Epithelial cell of proximal tubule (primary cell): ENCODE data around the gene ALOX15B. TPM values are rescaled to one million over a fixed set of nuclear protein-coding genes. Genes with fewer than 3 reads are reported as not detected.
"Not testable (repeated sequence)": the region's sequence is repeated elsewhere in the genome, so short reads cannot be mapped to it uniquely, and the experiment has no call there.

ENCODE experiments used
- DNase-seq: peaks from one replicate; pipeline ENCODE4 v3.0.0-alpha.2; 2011; ENCODE audit warnings: low read depth
- H3K4me3 ChIP-seq: 2 replicates; pipeline ENCODE4 v1.5.1; 2011; ENCODE audit warnings: low read depth, mild to moderate bottlenecking, low read length
- total RNA-seq: library from RNA; depleted of rRNA; stranded (reverse); fragments of >200 nt; gene quantifications from 2 replicates; pipeline ENCODE4 v1.2.3, GENCODE V29; 2015
- TF ChIP-seq, protein P1 (sequence below): conservative IDR thresholded peaks from 2 replicates; pipeline ENCODE4 v1.5.1; 2012; ENCODE audit warnings: low read depth, mild to moderate bottlenecking, low read length

ALOX15B gene
- total RNA-seq, 1 donor from 2014 or later: 1.3 TPM

DNA sequence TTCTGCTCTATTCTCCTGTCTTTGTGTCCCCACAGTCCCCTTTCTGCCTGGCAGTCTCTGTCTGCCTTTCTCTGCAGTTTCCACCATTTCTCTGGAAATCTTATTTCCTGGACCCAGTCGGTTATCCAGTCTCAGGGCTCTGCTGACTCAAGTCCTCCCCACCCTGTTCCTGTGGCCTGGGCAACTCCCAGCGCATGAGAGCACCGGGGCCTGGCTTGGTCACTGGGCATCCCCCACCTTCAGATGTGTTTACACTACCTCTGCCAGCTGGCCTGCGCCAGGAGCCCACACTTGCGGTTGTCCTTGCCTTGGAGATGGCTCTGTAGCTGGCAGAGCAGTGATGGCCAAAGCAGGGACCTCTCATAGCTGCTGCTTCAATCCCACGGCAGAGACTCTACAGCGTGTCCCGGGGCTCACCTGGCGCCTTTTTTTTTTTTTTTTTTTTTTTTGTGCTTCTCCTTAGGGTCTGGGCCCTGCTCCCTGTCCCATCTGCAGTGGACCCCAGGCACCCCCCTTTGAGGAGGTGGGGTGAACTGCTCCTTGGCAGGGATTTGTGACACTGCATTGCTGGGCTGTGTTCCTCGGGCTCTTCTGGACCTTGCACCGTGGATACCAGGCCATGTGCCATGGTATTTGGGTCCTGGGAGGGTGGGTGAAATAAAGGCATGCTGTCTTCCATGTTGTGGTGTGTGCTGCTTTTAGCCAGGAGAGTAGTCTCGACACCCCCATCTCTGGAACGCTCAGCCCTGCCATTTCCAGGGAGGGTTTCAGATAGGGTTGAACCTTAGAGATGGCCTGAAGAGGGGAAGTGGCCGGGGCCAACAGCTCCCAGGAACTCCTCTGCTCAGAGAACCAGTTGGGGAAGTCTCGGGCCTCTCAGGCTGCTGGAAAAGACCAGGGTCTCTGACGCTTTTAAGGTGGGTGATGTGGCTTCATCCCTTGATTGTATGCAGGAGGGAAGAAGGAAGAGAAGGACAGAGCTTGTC is 18.9 kb upstream of the ALOX15B start:
- TF ChIP-seq, protein P1, sequence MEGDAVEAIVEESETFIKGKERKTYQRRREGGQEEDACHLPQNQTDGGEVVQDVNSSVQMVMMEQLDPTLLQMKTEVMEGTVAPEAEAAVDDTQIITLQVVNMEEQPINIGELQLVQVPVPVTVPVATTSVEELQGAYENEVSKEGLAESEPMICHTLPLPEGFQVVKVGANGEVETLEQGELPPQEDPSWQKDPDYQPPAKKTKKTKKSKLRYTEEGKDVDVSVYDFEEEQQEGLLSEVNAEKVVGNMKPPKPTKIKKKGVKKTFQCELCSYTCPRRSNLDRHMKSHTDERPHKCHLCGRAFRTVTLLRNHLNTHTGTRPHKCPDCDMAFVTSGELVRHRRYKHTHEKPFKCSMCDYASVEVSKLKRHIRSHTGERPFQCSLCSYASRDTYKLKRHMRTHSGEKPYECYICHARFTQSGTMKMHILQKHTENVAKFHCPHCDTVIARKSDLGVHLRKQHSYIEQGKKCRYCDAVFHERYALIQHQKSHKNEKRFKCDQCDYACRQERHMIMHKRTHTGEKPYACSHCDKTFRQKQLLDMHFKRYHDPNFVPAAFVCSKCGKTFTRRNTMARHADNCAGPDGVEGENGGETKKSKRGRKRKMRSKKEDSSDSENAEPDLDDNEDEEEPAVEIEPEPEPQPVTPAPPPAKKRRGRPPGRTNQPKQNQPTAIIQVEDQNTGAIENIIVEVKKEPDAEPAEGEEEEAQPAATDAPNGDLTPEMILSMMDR: no peak
- no peak for DNase-seq
- no peak overlapping the region for H3K4me3 ChIP-seq

DNA sequence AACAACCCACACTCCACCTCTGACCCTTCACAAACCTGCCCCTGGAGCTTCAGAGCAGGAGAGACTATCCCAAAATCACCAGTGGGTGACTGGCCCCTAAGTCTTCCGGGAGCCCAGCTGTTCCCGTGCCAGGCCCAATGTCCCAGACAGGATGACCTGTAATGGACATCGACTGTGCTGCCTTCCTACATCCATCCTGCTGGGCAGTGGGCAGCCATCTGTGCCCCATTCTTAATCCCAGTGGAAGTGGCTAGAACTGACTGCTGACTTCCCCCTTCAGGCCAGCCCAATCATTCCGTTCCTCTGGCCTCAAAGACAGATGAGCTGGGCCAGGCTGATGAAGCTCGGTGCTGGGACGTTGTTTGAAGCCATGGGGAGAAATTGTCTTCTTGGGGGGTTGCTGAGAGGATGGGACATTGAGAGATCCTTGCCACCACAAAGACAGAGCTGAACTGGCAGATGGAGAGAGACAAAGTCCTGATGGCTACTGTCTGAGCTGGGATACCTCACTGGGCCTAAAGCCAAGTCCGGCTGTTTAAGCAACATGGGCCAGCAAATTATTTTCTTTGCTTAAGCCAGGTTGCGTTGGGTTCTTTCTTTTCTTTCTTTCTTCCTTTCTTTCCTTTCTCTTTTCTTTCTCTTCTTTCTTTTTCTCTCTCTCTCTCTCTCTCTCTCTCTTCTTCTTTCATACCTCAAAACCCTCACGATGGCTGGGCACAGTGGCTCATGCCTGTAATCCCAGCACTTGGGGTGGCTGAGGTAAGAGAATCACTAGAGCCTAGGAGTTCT is 17.9 kb upstream of the ALOX15B start:
- TF ChIP-seq, protein P1: no peak
- no peak for DNase-seq
- H3K4me3 ChIP-seq: no peak overlapping the region

DNA sequence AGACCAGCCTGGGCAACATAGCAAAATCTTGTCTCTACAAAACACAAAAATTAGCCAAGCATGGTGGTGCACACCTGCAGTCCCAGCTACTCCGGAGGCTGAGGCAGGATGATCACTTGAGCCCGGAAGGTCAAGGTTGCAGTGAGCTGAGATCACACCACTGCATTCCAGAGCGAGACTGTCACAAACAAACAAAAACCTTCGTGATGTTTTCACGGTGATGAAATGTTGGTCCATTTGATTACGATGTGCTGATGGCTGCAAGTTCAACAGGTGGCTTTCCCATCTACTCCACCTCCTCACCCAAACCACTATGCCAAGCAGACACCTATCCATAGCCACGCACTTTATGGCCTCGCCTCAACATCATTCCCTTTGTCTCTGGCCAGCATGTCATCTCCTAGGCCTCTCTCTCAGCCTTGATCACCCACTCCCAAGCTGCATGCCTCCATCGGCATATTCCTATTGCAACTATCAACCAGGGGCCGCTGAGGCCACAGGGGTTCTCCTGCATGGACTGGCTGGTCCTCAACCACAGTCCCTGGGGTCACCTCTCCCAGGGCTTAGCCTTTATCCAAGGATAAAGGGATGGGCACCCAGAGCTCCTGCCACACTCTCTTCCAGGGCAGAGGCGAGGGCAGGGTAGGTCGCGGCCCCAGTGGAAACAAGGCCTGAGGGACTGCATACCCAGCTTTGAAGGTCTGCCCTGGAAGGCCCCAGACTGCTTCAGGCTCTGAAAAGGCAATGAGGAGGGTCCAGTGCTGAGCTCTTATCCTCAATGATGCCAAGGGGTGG is 17.1 kb upstream of the ALOX15B start:
- DNase-seq: no peak
- H3K4me3 ChIP-seq: no peak overlapping the region
- TF ChIP-seq, protein P1: no peak

DNA sequence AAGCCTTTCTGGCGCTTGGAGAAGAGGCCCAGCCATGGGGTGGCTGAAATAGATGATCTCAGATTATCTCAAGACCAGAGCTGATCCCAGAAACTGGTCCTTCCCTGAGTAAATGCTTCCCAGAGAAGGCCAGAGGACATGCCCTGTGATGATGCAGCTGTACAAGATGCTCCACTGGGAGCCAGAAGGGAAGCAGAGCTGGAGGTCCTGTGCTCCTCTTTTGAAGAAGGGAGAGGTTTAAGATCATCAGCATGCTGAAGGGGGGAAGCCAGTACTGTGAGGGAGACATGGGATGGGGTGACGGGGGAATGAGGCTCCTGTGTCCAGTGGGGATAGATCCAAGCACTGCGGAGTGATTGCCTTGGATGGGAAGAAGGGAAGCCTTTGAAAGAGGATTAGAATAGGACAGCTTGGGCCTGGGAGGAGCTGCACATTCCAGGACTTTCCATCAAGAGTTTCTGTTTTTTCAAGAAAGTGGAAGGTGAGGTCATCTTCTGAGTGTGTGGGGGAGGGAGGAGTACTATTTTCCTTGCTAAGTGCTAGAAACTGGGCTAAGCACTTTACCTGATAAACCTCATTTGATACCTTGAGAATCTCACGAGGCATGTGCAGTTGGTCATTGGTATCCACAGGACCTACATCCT is 16.4 kb upstream of the ALOX15B start:
- DNase-seq: no peak

GRCh38 chr17:8024161-8024560 is 14.7 kb upstream of the ALOX15B start:
- not testable (repeated sequence) for DNase-seq, H3K4me3 ChIP-seq

More for the DNA sequence above, 16.4 kb upstream of the ALOX15B start:
- TF ChIP-seq, protein P1: no peak
- no peak overlapping the region for H3K4me3 ChIP-seq

- TF ChIP-seq, protein P1: no peak
- H3K4me3 ChIP-seq: no peak overlapping the region
- DNase-seq: no peak
Observed at GRCh38 chr17:8025176-8025911, 13.5 kb upstream of the ALOX15B start.
